NCI-H526 (cell line): ENCODE data around the gene RAB40B.
"Not testable (repeated sequence)": the region's sequence is repeated elsewhere in the genome, so short reads cannot be mapped to it uniquely, and the experiment has no call there.

Source experiments
- DNase-seq, 2 experiments: peaks; one replicate each; lab custom pipeline; 2025; lab: John Stamatoyannopoulos, UW

RAB40B gene, protein sequence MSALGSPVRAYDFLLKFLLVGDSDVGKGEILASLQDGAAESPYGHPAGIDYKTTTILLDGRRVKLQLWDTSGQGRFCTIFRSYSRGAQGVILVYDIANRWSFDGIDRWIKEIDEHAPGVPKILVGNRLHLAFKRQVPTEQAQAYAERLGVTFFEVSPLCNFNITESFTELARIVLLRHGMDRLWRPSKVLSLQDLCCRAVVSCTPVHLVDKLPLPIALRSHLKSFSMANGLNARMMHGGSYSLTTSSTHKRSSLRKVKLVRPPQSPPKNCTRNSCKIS

DNA sequence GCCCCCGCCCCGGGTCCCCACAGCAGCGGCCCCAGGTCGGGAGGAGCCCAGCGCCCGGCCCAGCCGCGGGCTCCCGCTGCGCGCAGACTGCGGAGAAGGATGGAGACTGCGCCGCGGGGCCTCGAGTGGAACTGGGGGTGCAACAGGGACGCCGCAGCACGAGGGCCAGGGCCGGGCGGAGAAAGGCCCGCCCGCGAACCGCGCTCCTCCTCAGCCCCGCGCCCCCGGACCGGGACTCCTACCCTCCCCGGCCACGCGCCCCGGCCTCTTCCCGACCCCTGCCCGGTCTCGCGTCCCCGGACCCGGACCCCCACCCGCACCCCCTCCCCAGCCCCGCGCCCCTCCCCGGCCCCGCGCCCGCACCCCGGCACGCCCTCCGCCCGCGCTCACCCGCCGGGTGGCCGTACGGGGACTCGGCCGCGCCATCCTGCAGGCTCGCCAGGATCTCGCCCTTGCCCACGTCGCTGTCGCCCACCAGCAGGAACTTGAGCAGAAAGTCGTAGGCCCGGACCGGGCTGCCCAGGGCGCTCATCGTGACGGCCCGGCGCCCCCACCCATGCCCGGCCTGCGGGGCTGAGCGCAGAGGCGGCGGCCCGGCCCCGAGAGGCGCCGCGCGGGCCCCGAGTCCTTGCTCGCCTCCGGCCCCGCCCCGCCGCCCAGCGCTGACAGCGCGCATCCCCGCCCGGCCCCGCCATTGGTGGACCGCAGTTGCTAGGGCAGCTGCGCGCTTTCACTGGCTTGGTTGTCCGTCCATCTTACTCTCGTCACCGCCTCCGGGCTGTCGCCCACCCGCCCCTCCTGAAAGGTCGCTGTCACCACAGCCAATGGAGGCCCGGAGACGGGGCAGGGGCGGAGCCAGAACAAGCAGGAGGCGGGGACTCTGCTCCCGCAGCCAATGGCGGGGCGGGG is at the start of gene RAB40B:
Gene RAB40B (minus strand): TSS at position 634 of the 909 bp plus-strand sequence. CDS start 102 bp downstream, at position 532.
- peak; percentile 93 to 99 for DNase-seq

DNA sequence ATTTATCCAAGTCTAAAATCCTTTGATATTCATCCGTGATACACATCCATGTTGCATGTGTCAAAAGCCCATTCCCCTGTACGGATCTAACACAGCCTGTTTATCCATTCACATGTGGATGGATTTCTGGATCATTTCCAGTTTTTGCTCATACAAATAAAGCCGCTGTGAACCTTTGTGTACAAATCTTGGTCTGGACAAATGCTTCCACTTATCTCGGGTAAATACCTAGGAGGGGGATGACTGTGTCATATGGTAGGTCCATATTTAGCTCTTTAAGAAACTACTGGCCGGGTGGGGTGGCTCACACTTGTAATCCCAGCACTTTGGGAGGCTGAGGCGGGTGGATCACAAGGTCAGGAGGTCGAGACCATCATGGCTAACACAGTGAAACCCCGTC is 47.0 kb upstream of the RAB40B start:
- DNase-seq, result no peak

DNA sequence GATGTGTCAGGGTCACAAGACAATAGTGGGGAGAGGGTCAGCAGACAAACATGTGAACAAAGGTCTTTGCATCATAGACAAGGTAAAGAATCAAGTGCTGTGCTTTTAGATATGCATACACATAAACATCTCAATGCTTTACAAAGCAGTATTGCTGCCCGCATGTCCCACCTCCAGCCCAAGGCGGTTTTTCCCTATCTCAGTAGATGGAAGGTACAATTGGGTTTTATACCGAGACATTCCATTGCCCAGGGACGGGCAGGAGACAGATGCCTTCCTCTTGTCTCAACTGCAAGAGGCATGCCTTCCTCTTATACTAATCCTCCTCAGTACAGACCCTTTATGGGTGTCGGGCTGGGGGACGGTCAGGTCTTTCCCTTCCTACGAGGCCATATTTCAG is 46.2 kb upstream of the RAB40B start:
- not testable (repeated sequence) for DNase-seq

DNA sequence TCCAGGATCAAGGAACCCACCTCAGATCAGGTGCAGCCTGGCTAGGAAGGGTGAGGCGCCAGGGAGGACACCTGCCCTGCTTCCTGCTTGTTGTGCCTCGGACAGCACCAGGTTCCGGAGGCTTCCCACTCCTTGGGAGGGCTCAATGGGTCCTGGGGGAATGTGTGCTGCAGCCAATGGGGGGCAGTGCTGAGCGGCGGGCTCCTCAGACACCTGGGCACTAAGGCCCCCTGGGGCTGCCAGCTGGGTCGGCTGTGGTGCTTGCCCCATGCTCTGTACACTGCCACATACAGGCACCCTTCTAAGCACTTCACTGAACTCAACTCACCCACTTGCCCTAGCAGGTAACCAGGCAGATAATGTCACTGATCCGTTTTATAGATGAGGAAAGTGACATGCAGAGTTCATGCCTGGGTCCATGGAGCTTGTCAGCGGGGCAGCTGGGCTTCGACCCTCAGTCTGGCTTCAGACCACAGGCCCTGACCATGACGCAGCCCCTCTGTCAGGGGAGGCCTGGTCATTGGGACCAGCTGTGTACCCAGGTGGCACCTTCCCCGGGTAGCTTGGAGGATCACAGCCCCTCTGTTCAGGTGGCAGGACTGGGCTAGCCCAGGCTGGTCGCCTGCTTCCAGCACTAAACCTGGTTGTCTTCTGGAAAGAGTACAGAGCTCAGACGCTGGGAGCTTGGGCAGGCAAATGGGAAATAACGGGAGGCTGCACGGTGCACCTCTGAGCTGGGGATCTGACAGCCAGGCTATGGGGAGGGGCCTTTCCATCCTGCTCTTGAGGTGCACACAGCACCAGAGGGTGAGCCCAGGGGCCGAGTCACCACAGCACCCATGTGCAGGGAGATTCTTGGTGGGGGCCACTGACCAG is 45.1 kb upstream of the RAB40B start:
- DNase-seq, result no peak

DNA sequence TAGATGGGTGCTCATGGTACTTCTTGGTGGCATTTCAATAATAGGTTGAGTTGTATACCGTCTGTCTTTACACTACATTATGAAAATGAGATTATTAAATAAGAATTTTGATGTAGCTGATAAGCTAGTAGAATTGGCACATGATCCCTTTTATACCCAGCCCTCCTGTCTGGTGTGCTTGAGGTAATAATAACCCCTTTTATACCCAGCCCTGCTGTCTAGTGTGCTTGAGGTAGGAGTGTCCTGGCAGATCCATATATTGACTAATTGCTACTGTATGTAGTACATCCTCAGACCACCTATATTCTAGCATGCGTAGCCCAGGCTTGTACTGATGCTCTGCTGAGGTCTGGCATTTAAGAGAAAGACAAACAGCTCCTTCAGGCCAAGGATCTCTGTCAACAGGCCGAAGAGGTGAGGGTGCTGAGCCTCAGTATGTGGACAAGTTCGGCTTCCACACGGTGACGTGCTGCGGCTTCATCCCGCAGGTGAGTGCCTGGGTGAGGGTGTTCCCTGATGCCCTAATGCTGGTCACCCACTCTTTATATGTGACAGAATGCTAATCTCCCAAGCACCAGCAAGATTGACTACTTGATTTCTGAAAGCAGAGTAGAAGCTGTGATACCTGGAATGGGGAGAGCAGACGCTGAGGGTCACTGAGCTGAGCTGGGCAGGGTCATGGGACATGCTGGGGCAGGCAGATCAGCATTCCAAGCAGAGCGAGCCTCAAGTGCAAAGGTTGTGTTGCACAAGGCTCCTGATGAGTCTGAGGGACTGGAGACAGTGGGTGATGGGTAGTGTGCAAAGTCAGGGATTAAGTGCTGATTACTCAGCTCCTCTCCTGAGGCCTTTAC is 42.6 kb upstream of the RAB40B start:
- no peak for DNase-seq

DNA sequence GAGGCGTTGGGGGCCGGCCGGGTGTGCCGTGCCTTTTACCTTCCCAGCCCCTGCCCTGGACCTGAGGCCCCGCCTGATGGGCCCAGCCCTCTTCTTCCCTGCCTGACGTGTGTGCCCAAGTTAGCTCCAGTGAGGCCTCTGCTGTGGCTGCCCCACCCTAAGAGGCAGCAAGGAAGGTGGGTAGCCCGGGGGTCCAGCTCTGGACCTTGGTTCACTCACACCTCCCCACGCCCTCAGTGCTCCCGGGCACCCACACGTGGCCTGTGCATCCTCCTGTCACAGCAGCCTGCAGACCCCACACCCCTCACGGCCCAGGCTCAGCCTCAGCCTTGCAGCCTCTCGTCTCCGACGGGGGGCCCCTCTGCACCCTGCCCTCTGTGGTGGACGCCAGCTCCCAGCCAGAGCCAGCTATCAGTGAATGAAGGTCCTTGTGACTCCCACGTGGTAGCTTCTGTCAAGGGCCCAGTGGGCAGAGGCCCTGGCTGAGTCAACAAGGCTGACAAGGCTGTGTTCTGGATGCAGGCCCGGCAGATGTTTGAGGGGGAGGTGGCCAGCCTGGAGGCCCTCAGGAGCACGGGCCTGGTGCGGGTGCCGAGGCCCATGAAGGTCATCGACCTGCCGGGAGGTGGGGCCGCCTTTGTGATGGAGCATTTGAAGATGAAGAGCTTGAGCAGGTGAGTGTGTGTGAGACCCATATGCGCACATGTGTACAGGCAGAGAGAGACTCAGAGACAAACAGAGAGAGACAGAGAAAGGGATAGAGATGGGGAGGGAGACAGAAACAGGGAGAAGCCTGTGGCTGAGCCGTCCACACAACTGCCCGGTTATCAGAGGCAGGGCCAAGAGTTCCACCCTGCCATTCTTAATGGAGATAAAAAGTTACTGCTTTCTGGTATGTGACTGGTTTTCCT is 39.7 kb upstream of the RAB40B start:
- DNase-seq, result no peak

DNA sequence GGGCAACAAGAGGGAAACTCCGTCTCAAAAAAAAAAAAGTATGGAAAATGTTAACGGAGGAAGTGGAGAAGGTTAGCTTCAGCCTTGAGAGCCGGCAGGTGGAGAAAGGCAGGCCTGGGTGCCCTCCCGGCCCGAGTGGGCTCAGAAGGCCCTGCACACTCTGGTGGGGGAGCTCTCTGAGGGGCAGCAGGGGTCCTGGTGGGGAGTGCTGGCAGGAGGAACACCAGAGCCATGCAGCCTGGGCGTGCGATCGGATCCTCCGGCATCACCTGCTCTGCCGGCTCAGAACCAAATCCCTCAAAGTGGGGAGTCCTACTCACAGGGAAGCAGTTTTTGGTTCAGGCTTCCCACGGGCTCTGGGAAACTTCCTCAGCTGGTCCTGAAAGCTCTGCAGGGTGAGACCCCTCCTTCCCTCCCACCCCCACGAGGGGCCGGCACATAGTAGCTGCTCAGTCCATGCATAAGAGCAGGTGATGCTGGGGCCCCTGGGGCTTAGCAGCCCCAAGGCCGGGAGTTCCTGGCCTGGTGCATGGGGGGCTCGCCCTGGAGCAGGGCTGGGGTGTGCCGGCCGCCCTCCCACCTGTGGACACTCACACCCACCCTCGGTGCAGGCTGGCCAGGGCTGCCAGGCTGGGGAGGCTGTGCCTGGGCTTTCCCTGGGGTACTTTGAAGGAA is 38.1 kb upstream of the RAB40B start:
- no peak for DNase-seq

DNA sequence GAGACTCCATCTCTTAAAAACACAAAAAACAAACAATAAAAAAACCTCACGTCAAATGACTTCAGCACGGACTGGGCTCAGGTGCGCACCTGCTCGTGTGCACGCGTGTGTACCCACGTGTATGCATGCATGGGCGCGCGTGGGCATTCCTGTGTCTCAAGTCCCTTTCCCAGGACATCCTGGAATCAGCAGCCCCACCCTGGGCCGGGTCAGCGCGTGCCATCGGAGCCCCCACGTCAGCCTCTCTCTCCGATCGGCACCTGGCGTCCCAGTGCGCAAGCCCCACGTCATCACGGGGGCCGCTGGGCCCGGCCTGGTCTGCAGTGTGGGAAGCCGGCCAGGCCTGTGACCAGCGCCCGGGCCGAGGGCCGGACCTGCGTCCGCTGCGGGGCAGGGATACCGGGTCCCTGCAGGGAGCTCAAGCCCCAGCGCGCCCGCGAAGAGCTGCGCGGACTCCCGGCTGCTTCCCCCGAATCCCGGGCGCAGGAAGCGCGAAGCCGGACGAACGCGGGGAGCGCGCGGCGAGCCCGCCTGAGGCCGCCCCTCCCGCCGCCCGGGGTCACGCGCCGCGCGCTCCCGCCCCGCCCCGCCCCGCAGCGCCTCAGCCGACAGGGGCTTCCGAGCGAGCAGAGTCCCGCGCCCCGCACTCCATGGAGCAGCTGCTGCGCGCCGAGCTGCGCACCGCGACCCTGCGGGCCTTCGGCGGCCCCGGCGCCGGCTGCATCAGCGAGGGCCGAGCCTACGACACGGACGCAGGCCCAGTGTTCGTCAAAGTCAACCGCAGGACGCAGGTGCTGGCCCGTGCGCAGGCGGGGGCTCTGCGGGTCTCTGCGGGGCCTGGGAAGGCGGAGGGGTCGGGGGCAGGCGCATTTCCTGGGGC is 36.7 kb upstream of the RAB40B start, which contains the start of gene FN3K:
Gene FN3K (plus strand): TSS at position 629 of the 880 bp plus-strand sequence. CDS start 22 bp downstream, at position 651.
- peak in 1 of 2 experiments; percentile 85 for DNase-seq

DNA sequence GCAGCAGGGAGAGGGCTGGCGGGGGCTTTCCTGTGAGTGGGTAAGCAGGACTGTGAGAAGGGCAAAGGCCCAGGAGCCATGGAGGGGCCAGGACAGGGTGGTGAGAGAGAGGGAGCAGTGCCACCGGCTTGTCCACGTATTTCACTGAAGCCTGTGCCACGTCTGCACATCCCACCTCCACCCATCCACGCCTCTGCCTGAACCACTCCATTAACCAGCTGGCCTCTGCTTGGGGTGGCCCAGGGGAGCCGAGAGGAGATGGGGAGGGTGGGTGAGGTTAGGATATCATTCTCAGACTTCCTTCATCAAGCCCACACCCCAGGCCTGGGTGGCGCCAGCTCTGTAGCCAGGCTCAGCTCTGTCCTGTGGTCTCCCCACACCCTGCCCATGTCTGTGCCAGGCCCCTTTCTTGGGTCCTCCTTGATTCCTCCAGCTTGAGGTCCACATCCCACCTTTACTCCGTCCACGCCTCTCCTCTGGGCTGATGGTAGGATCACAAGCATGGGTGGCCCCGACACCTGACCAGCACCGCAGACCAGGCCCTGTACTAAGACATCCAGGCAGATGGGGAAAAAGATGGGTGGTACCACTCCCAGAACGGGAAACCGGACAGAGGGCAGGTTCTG is 33.7 kb upstream of the RAB40B start:
- no peak for DNase-seq

DNA sequence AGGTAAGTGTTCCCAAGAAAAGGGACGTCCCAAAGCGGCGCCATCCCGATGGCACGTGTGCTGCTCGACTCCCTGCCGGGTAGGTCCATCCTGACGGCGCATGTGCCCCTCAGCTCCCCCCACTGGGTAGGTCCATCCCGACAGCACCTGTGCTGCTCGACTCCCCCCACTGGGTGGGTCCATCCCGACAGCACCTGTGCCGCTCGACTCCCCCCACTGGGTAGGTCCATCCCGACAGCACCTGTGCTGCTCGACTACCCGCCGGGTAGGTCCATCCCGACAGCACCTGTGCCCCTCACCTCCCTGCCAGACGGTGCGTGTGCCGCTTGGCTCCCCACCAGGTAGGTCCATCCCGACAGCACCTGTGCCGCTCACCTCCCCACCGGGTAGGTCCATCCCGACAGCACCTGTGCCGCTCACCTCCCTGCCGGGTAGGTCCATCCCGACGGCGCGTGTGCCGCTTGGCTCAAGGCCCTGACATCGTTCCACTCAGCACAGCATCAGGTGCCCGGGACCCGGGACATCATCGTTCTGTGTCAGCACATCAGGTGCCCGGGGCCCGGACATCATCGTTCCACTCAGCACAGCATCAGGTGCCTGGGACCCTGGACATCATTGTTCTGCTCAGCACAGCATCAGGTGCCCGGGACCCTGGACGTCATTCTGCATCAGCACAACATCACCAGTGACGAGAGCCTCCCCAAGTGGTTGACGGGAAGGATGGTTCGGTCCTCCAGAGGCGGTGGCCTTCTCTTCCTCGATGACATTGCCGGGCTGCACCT is 31.2 kb upstream of the RAB40B start:
- no peak for DNase-seq

DNA sequence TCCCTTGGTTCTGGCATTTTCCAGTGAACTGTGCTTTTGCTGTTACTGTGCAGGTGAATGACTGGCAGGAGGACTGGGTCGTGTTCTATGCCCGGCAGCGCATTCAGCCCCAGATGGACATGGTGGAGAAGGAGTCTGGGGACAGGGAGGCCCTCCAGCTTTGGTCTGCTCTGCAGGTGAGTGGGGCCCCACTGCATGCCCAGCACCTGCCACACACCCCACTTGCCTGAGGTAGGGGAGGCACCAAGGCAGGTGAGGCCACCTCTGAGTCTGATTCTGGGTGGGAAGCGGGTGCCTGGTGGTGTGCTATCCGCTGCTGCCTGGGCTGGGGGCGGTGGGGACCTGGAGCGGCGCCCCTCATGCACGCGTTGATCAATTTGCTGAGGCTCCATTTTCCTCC is 27.9 kb upstream of the RAB40B start:
- no peak for DNase-seq

DNA sequence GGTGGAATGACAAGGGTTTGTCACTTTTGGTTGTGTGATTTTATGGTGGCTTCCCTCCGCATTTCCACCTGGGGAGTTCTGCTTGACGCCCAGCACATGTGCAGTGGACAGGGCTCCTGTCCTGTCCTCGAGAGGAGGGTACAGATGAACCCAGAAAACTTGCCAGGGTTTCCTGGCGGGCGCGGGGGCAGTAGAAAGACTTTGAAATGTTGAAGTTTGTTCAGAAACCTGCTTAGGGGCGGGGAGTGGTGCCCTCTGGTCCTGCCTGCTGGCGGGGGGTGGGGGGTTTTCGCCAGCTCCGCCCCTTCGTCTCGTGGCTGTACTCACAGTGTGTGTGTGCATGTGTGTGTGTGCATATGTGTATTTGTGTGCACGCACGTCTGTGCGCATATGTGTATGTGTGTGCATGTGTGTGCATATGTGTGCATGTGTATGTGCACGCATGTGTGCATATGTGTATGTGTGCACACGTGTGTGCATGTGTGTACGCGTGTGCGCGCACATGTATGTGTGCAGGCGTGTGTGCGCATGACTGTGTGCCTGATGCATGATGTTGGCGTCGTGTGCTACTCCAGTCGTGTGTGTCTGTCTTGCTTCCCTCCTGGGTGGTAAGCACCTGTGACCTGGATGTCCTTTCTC is 24.8 kb upstream of the RAB40B start:
- no peak for DNase-seq

DNA sequence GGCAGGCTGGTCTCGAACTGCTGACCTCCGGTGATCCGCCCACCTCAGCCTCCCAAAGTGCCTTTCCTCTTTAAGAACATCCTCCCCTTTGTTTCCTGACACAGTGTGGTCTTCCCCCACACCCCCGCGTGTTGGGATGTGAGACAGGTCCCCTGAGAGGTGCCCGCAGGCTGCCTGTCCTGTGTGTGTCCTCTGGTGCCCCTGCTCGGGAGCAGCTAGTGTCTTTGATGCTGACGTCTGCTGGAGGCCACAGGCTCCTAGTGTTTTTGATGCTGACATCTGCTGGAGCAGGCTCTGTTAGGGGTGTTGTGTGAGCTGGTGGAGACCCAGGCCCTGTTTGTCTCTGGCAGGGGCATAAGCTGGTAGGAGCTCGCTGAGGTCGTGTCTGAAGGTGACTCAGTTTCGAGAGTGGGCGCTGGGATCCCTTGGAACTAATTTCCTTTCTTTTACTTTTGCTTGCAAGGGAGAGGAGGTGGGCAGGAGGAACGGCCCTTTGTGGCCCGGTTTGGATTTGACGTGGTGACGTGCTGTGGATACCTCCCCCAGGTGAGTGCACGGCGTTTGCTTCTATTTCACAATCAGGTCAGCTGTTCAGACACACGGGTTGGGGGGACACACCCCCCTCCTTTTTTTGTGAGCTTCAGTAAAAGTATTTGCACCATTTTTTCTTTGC is 24.0 kb upstream of the RAB40B start:
- DNase-seq, result no peak

DNA sequence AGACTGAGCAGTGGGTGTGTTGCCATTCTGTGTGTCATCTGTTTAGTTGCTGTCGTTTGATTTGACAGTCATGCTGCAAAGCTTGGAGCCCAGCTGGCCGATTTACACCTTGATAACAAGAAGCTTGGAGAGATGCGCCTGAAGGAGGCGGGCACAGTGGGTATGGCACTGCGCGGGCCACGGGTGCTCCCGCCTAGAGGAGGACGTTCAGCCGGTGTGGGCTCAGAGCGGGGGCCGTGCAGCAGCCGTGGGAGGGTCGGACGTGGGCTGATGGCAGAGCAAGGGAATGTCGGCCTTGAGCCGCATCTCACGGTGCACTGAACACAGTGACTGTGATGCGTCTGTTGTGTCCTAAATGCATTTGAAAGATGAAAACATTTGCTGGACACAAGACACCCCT is 21.7 kb upstream of the RAB40B start:
- no peak for DNase-seq

DNA sequence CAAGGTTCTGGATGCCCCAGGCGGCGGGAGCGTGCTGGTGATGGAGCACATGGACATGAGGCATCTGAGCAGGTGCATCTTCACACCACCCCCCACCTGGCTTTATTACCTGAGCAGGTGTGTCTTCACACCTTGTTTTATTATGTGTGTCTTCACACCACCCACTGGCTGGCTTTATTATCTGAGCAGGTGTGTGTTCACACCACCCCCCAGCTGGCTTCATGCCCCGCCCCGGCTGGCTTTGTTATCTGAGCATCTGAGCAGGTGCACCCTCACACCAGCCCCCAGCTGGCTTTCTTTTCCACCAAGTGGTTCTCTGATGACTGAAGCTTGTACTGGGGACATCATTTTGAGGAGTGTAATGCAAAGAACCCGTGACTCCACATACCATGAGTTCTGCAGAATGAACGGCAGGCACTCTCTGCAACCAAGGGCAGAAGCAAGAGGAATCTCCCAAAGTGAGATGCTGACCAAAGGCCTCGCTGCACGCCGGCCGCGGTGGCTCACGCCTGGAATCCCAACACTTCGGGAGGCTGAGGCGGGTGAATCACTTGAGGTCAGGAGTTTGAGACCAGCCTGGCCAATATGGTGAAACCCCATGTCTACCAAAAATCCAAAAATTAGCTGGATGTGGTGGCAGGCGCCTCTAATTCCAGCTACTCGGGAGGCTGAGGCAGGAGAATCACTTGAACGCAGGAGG is 20.6 kb upstream of the RAB40B start:
- no peak for DNase-seq
